ENCODE measurements around the gene ATP9B. TPM values are rescaled to one million over a fixed set of nuclear protein-coding genes. Genes with fewer than 3 reads are reported as not detected.

The ATP9B gene
- total RNA-seq, 1 experiment from 2014 or later = 17.8 TPM

- Histone ChIP-seq H3K4me2 (ENCODE audit: low read length) (no peak overlapping the region), H3K27me3 (ENCODE audit: insufficient read depth, low read length) (no peaks in the 10 kb centered on the region), H3K4me3 (replicated peaks in 1 of 2; ENCODE audit: low read depth in 1 of 2, low read length in 2 of 2) (no peak overlapping the region), H3K9me3 (ENCODE audit: control insufficient read depth in 1 of 2, insufficient read depth in 1 of 2, low read depth in 1 of 2, low read length in 2 of 2) (no peaks in the 10 kb centered on the region), H3K9ac (ENCODE audit: low read length) (no peak overlapping the region), H3K9me2 (ENCODE audit: insufficient read depth) (no peaks in the 10 kb centered on the region), H3K79me2 (ENCODE audit: insufficient read depth, low read length) (no peaks in the 10 kb centered on the region), H3K4me1 (ENCODE audit: control insufficient read depth in 1 of 2, insufficient read depth in 2 of 2, low read length in 2 of 2) (no peaks in the 10 kb centered on the region), H3K36me3 (ENCODE audit: control insufficient read depth in 1 of 2, insufficient read depth in 2 of 2, low read length in 2 of 2) (no peaks in the 10 kb centered on the region), H4K20me1 (ENCODE audit: insufficient read depth) (no peaks in the 10 kb centered on the region), H3K27ac (ENCODE audit: low read depth, low read length) (no peak overlapping the region), H2AFZ (ENCODE audit: low read depth, low read length, poor library complexity, severe bottlenecking) (no peak overlapping the region)
- no peak for TF ChIP-seq TCF7L2 (IDR thresholded peaks at IDR 0.05; ENCODE audit: borderline replicate concordance, extremely low read depth, insufficient read depth, insufficient read length)
- TF ChIP-seq FOSL1 (IDR thresholded peaks at IDR 0.05; ENCODE audit: low read depth) = no peak
- TF ChIP-seq EZH2 (IDR thresholded peaks at IDR 0.05) = no peak
- TF ChIP-seq RAD21 (IDR thresholded peaks at IDR 0.05; ENCODE audit: low read depth) = no peak
- no peak for TF ChIP-seq EZH2phosphoT487 (IDR thresholded peaks at IDR 0.05; ENCODE audit: borderline replicate concordance)
- no peak for TF ChIP-seq REST (IDR thresholded peaks at IDR 0.05; ENCODE audit: low read depth)
- no peak for TF ChIP-seq EGR1 (IDR thresholded peaks at IDR 0.05; ENCODE audit: low read depth)
- no peak for TF ChIP-seq ELF1 (IDR thresholded peaks at IDR 0.05; ENCODE audit: borderline replicate concordance, low read depth)
- TF ChIP-seq CEBPB (IDR thresholded peaks at IDR 0.05; ENCODE audit: low read depth) = no peak
- no peak for TF ChIP-seq YY1 (IDR thresholded peaks at IDR 0.05; ENCODE audit: extremely low read depth, insufficient replicate concordance, low read depth, low read length)
- no peak for TF ChIP-seq CTCF (IDR thresholded peaks at IDR 0.05 in 2 of 3, conservative IDR thresholded peaks at IDR 0.05 in 1 of 3; ENCODE audit: borderline replicate concordance in 1 of 3, insufficient read depth in 1 of 3, low read depth in 2 of 3, low read length in 2 of 3)
- TF ChIP-seq JUND (IDR thresholded peaks at IDR 0.05) = no peak
- TF ChIP-seq, protein P1, sequence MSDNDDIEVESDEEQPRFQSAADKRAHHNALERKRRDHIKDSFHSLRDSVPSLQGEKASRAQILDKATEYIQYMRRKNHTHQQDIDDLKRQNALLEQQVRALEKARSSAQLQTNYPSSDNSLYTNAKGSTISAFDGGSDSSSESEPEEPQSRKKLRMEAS (IDR thresholded peaks at IDR 0.05) = no peak
- TF ChIP-seq ATF3 (IDR thresholded peaks at IDR 0.05) = no peak
- TF ChIP-seq SIN3A (IDR thresholded peaks at IDR 0.05; ENCODE audit: low read depth) = no peak
- TF ChIP-seq, protein P2, sequence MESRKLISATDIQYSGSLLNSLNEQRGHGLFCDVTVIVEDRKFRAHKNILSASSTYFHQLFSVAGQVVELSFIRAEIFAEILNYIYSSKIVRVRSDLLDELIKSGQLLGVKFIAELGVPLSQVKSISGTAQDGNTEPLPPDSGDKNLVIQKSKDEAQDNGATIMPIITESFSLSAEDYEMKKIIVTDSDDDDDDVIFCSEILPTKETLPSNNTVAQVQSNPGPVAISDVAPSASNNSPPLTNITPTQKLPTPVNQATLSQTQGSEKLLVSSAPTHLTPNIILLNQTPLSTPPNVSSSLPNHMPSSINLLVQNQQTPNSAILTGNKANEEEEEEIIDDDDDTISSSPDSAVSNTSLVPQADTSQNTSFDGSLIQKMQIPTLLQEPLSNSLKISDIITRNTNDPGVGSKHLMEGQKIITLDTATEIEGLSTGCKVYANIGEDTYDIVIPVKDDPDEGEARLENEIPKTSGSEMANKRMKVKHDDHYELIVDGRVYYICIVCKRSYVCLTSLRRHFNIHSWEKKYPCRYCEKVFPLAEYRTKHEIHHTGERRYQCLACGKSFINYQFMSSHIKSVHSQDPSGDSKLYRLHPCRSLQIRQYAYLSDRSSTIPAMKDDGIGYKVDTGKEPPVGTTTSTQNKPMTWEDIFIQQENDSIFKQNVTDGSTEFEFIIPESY (IDR thresholded peaks at IDR 0.05; ENCODE audit: extremely low read depth, insufficient replicate concordance, low read length) = no peak
- TF ChIP-seq POLR2A (IDR thresholded peaks at IDR 0.05; ENCODE audit: borderline replicate concordance, extremely low read depth, insufficient read depth, insufficient read length) = no peak
- TF ChIP-seq CBX3 (IDR thresholded peaks at IDR 0.05; ENCODE audit: low read depth) = no peak
- BruUV-seq (replicated peaks) = no TSS peak
- intact Hi-C loops (cut with micrococcal nuclease) = no loop called here
- RAD21 ChIA-PET (ENCODE audit: low non-redundant PET in 1 of 2, low total read pairs in 2 of 2, uncharacterized antibody in 2 of 2, unreplicated experiment in 2 of 2) = no interaction called here
- CTCF ChIA-PET = no interaction called here
- POLR2A ChIA-PET = no interaction called here
- ATAC-seq (no peak), DNase-seq (ENCODE audit: low read depth, low spot score) (no peak)
Measured at GRCh38 chr18:79294235-79294634, 225.0 kb downstream of the ATP9B start.

All from HCT116 (cell line).